ENCODE data around the gene DARS1.
A peak's percentile ranks its signal among the peaks of the same experiment; 100 is the strongest.

The DARS1 gene

GRCh38 chr2:135987441-135987840 lies 2.0 kb upstream of the DARS1 start:
- DNase-seq (ENCODE audit: insufficient read length, low spot score) (no peak), FAIRE-seq (no peak)

GRCh38 chr2:135986507-135986906 lies 1.1 kb upstream of the DARS1 start:
- no peak for FAIRE-seq

More at GRCh38 chr2:135987441-135987840, 2.0 kb upstream of the DARS1 start:
- no peak for TF ChIP-seq CTCF (IDR thresholded peaks at IDR 0.05; ENCODE audit: insufficient read depth, missing control alignments)

GRCh38 chr2:135985826-135986393 lies 484 bp upstream of the DARS1 start:
- DNase-seq (ENCODE audit: insufficient read length, low spot score) (no peak), FAIRE-seq (no peak)

More at GRCh38 chr2:135986507-135986906, 1.1 kb upstream of the DARS1 start:
- TF ChIP-seq CTCF (IDR thresholded peaks at IDR 0.05; ENCODE audit: insufficient read depth, missing control alignments) = no peak
- DNase-seq (ENCODE audit: insufficient read length, low spot score) = no peak

GRCh38 chr2:135984199-135985017 lies 1.0 kb downstream of the DARS1 start:
- no peak for TF ChIP-seq CTCF (IDR thresholded peaks at IDR 0.05; ENCODE audit: insufficient read depth, missing control alignments)
- FAIRE-seq = peak; percentile 44
- DNase-seq (ENCODE audit: insufficient read length, low spot score) = no peak

More at GRCh38 chr2:135985826-135986393, 484 bp upstream of the DARS1 start:
- no peak for TF ChIP-seq CTCF (IDR thresholded peaks at IDR 0.05; ENCODE audit: insufficient read depth, missing control alignments)

- DNase-seq (ENCODE audit: insufficient read length, low spot score) (no peak), FAIRE-seq (no peak)
- no peak for TF ChIP-seq CTCF (IDR thresholded peaks at IDR 0.05; ENCODE audit: insufficient read depth, missing control alignments)
Measured at GRCh38 chr2:135980434-135981079, 4.9 kb downstream of the DARS1 start.

- FAIRE-seq = no peak
- no peak for TF ChIP-seq CTCF (IDR thresholded peaks at IDR 0.05; ENCODE audit: insufficient read depth, missing control alignments)
- DNase-seq (ENCODE audit: insufficient read length, low spot score) = no peak
Measured at GRCh38 chr2:135975702-135976101, 9.7 kb downstream of the DARS1 start.
